ENCODE measurements around the gene DAD1.

- TF ChIP-seq, protein P1, sequence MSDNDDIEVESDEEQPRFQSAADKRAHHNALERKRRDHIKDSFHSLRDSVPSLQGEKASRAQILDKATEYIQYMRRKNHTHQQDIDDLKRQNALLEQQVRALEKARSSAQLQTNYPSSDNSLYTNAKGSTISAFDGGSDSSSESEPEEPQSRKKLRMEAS (IDR thresholded peaks at IDR 0.05) = no peak
- no peak for TF ChIP-seq CTCF (IDR thresholded peaks at IDR 0.05 in 2 of 3, conservative IDR thresholded peaks at IDR 0.05 in 1 of 3; ENCODE audit: borderline replicate concordance in 1 of 3, insufficient read depth in 1 of 3, low read depth in 2 of 3, low read length in 2 of 3)
These were observed 45.3 kb upstream of the DAD1 start for GRCh38 chr14:22634233-22634900.
